Measurements from ENCODE around the gene PAM. TPM values are rescaled to one million over a fixed set of nuclear protein-coding genes. Genes with fewer than 3 reads are reported as not detected.
"Not testable (repeated sequence)": the region's sequence is repeated elsewhere in the genome, so short reads cannot be mapped to it uniquely, and the experiment has no call there.

The PAM gene
- total RNA-seq, 1 donor from 2014 or later: 171 TPM

GRCh38 chr5:103059525-103059924, 304.4 kb downstream of the PAM start:
- H3K4me3 ChIP-seq: no peak overlapping the region
- no peaks in the 10 kb centered on the region for H3K4me1 ChIP-seq
- no peak overlapping the region for H3K27ac ChIP-seq
- no peak for ATAC-seq
- H3K36me3 ChIP-seq: no peaks in the 10 kb centered on the region
- intact Hi-C loops (cut with DNase I): no loop called here
- DNase-seq: no peak
- TF ChIP-seq CTCF (IDR thresholded peaks at IDR 0.05): no peak
- H3K27me3 ChIP-seq (ENCODE audit: low read depth): no peaks in the 10 kb centered on the region
- no peaks in the 10 kb centered on the region for H3K9me3 ChIP-seq

GRCh38 chr5:103060424-103060954, 305.4 kb downstream of the PAM start:
- Histone ChIP-seq H3K9me3 (no peaks in the 10 kb centered on the region), H3K4me3 (no peak overlapping the region), H3K36me3 (no peaks in the 10 kb centered on the region), H3K27me3 (ENCODE audit: low read depth) (no peaks in the 10 kb centered on the region), H3K4me1 (no peaks in the 10 kb centered on the region), H3K27ac (no peak overlapping the region)
- no peak for ATAC-seq
- no peak for TF ChIP-seq CTCF (IDR thresholded peaks at IDR 0.05)
- no peak for DNase-seq
- intact Hi-C loops (cut with DNase I): no loop called here

GRCh38 chr5:103066326-103066725, 311.2 kb downstream of the PAM start:
- Histone ChIP-seq H3K36me3 (no peaks in the 10 kb centered on the region), H3K27me3 (ENCODE audit: low read depth) (no peaks in the 10 kb centered on the region), H3K4me1 (no peaks in the 10 kb centered on the region), H3K9me3 (no peaks in the 10 kb centered on the region), H3K4me3 (no peak overlapping the region), H3K27ac (no peak overlapping the region)
- intact Hi-C loops (cut with DNase I): no loop called here
- no peak for DNase-seq
- no peak for TF ChIP-seq CTCF (IDR thresholded peaks at IDR 0.05)
- no peak for ATAC-seq

- DNase-seq; H3K27ac ChIP-seq; H3K4me1 ChIP-seq; ATAC-seq; H3K36me3 ChIP-seq; intact Hi-C loops (cut with DNase I); H3K4me3 ChIP-seq; H3K27me3 ChIP-seq (ENCODE audit: low read depth): not testable (repeated sequence)
- H3K9me3 ChIP-seq: peaks cover 38% of the 10 kb centered on the region
Observed at GRCh38 chr5:103073500-103073899, 318.4 kb downstream of the PAM start.

- TF ChIP-seq CTCF (IDR thresholded peaks at IDR 0.05): no peak
- Histone ChIP-seq H3K4me1 (no peaks in the 10 kb centered on the region), H3K4me3 (no peak overlapping the region), H3K9me3 (peaks cover 56% of the 10 kb centered on the region), H3K27ac (no peak overlapping the region), H3K27me3 (ENCODE audit: low read depth) (no peaks in the 10 kb centered on the region), H3K36me3 (no peaks in the 10 kb centered on the region)
- DNase-seq: no peak
- ATAC-seq: no peak
- intact Hi-C loops (cut with DNase I): no loop called here
Observed at GRCh38 chr5:103075442-103075841, 320.3 kb downstream of the PAM start.

All from lower lobe of right lung (tissue), 2 donors.